C4-2B (cell line): ENCODE data around the gene AUTS2.

ENCODE experiments used
- CTCF ChIP-seq: fragments of 450-650 bp; conservative IDR thresholded peaks from 2 replicates; pipeline ENCODE4 v1.5.1; 2017; ENCODE audit warnings: mild to moderate bottlenecking
- ZFX ChIP-seq: fragments of 450-650 bp; IDR thresholded peaks from 2 replicates; pipeline ENCODE4 v1.6.1; 2017

GRCh38 chr7:69942573-69942972 lies 344.3 kb downstream of the AUTS2 start:
- TF ChIP-seq CTCF (no peak), ZFX (no peak)
